Neuron (in vitro differentiated cells): ENCODE data around the gene ZNF536.
"Not testable (repeated sequence)": the region's sequence is repeated elsewhere in the genome, so short reads cannot be mapped to it uniquely, and the experiment has no call there.

Experiments used
- H2AFZ ChIP-seq: one replicate; pipeline ENCODE4 v1.6.1; 2013; ENCODE audit warnings: low read depth, mild to moderate bottlenecking, inconsistent platforms, low read length, moderate library complexity
- H3K27me3 ChIP-seq: one replicate; pipeline ENCODE4 v1.6.1; 2013; ENCODE audit warnings: low read length; ENCODE audit not compliant: insufficient read depth
- H3K36me3 ChIP-seq: one replicate; pipeline ENCODE4 v1.6.1; 2013; ENCODE audit warnings: low read length; ENCODE audit not compliant: insufficient read depth
- H3K4me1 ChIP-seq: one replicate; pipeline ENCODE4 v1.6.1; 2013; ENCODE audit warnings: low read length; ENCODE audit not compliant: insufficient read depth
- H3K4me3 ChIP-seq: 2 replicates; pipeline ENCODE4 v1.5.1; 2013; ENCODE audit warnings: mild to moderate bottlenecking, low read length, moderate library complexity
- H3K9me3 ChIP-seq: one replicate; pipeline ENCODE4 v1.6.1; 2013; ENCODE audit warnings: low read length

The ZNF536 gene

DNA sequence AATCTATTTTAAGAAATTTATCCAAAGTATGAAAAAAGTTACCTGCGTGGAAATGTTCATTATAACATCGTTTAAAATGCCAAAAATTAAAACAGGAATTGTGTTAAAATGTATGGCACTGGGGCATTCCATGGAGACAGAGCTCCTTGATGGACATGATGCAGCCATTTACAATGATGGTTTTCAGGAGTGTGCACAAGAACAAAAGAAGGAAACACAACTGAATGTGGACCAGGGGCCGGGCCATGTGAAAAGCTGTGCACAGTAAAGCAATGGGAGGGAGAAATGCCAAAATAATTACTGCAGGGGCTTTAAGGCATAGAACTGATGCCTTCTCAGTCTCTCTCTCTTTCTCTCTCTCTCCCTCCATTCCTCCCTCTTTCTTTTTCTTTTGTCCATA, 115.0 kb downstream of the ZNF536 start:
- H3K4me1 ChIP-seq, result peaks cover 41% of the 10 kb centered on the region
- no peaks in the 10 kb centered on the region for H3K9me3 ChIP-seq
- H2AFZ ChIP-seq, result no peak overlapping the region

GRCh38 chr19:30488191-30488590, 116.0 kb downstream of the ZNF536 start:
- H3K27me3 ChIP-seq, result no peaks in the 10 kb centered on the region
- H3K4me1 ChIP-seq, result peaks cover 46% of the 10 kb centered on the region
- H3K4me3 ChIP-seq, result no peak overlapping the region
- H3K36me3 ChIP-seq, result peaks cover 2% of the 10 kb centered on the region
- H3K9me3 ChIP-seq, result no peaks in the 10 kb centered on the region
- no peak overlapping the region for H2AFZ ChIP-seq

More for the DNA sequence above, 115.0 kb downstream of the ZNF536 start:
- Histone ChIP-seq H3K36me3 (peaks cover 8% of the 10 kb centered on the region), H3K27me3 (no peaks in the 10 kb centered on the region), H3K4me3 (no peak overlapping the region)

DNA sequence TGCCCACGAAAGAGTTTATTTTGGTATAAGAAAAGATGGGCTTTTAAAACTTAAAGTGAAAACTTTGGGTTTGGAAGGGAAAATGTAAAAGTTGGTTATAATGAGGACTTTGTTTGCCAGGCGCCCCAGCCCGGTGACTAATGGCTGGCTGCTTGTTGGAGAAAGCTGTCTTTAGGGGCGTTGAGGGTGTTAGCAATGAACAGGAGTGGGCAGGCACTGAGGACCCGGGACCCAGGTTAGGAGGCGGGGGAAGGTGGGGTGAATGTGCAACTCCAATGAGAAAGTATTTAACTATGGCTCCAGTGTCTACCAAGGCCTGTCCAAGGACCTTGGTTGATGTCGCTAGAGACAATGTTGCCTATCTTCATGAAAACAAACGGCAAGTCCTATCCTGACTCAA, 118.6 kb downstream of the ZNF536 start:
- Histone ChIP-seq H3K4me3 (no peak overlapping the region), H3K36me3 (peaks cover 5% of the 10 kb centered on the region), H2AFZ (no peak overlapping the region), H3K27me3 (no peaks in the 10 kb centered on the region), H3K4me1 (peaks cover 46% of the 10 kb centered on the region), H3K9me3 (no peaks in the 10 kb centered on the region)

DNA sequence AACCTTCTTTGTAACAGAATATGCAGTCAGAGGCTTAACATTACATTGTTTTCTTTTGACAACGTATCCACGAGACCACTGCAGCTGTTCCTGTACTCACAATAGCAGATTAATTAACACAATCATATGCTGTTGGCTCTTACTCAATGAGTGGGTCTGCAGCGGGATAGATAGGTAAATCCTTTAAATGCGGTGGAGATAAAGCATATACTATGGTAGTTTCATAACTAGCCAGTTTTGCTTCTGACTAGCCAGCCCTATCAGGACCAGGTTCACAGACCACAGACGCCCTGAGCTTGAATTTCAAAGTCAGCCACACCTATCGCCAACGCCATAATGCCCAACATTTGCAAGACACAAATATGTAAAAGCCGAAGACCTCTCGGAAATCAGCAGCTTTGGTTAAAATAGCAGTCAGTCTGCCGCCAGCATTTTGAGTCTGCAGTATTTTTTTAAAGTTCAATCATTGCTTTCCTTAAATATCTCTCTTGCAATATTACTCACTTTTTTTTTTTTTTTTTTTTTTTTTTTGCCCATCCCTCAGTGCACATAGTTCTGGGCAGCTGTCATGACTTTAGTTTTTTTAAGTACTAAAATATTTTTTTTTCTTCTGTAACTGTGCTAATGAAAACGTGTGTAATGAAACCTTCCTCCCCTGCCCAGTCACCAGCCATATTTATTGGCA, 120.5 kb downstream of the ZNF536 start:
- Histone ChIP-seq H3K27me3 (no peaks in the 10 kb centered on the region), H3K36me3 (peaks cover 5% of the 10 kb centered on the region), H3K4me3 (no peak overlapping the region), H3K9me3 (no peaks in the 10 kb centered on the region), H2AFZ (no peak overlapping the region), H3K4me1 (peaks cover 45% of the 10 kb centered on the region)

GRCh38 chr19:30497034-30497433, 124.8 kb downstream of the ZNF536 start:
- H3K4me1 ChIP-seq, result peaks cover 24% of the 10 kb centered on the region
- no peaks in the 10 kb centered on the region for H3K27me3 ChIP-seq
- peaks cover 5% of the 10 kb centered on the region for H3K36me3 ChIP-seq
- no peak overlapping the region for H2AFZ ChIP-seq
- no peaks in the 10 kb centered on the region for H3K9me3 ChIP-seq
- no peak overlapping the region for H3K4me3 ChIP-seq

GRCh38 chr19:30498085-30498484, 125.9 kb downstream of the ZNF536 start:
- not testable (repeated sequence) for H3K4me3 ChIP-seq, H3K36me3 ChIP-seq, H2AFZ ChIP-seq, H3K9me3 ChIP-seq, H3K27me3 ChIP-seq
- peaks cover 17% of the 10 kb centered on the region for H3K4me1 ChIP-seq

DNA sequence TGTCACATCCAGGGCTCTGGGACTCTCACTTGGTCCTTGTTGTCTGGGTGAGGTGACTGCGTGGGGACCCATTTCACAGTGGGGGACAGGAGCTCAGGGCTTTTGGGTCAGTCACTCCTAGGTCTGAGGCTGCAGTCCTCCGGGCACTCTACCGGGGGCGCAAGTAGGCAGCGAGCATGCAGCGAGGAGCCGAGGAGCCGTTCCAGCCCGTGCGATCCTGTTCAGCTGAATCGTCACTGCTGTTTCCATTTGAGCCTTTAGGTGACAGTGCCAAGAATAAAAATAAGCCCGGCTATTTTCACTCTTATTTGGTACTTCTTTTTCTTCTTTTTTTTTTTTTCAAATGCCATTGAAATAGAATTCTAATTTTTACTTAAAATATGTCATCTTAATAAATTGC, 126.5 kb downstream of the ZNF536 start:
- Histone ChIP-seq H3K4me1 (peaks cover 17% of the 10 kb centered on the region), H3K36me3 (peaks cover 5% of the 10 kb centered on the region), H3K4me3 (no peak overlapping the region), H3K9me3 (no peaks in the 10 kb centered on the region), H2AFZ (no peak overlapping the region), H3K27me3 (no peaks in the 10 kb centered on the region)

- H3K4me3 ChIP-seq, result no peak overlapping the region
- peaks cover 8% of the 10 kb centered on the region for H3K4me1 ChIP-seq
- H2AFZ ChIP-seq, result no peak overlapping the region
- no peaks in the 10 kb centered on the region for H3K9me3 ChIP-seq
- H3K36me3 ChIP-seq, result peaks cover 2% of the 10 kb centered on the region
- H3K27me3 ChIP-seq, result no peaks in the 10 kb centered on the region
Observed at GRCh38 chr19:30504272-30504671, 132.1 kb downstream of the ZNF536 start.

DNA sequence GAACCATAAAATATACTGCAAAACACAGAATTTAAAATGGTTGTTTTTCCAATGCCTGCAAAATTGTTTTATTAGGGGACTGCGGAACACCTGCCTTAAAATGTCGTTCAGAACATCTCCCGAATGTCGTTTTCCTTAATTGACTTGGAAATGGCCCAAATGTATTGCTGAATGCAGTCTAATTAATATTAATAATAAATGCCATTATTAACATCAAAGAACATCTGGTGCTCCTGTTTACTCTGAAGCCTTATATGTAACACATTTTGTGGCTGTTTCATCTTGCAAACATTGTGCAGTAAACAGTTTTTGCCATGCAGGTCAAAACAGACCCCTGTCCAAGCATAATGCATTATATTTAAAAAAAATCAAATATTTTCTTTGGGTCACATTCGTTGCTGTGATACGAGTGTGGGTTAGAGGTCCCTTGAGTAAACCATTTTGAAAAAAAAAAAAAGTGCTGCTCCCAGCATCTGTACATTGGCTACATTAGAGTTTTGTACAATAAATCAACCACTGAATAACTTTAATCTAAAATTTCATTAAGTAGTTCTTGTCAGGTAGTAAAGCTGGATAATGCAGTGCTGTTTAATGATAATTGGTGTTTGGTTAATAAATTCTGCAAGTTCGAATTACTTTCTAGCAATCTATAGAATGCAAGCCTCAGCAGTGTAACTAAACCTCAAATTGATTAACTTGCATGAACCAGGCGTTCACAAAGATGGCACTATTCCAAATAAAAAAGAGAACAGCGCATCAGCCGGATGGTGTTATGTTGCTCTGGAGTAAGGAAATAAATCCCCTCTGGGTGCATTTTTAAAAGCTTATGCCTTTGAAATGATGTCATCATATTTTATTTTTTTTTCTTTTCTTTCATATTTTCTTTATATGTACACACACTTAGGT, 140.2 kb downstream of the ZNF536 start:
- no peaks in the 10 kb centered on the region for H3K27me3 ChIP-seq
- H2AFZ ChIP-seq, result no peak overlapping the region
- no peaks in the 10 kb centered on the region for H3K9me3 ChIP-seq
- H3K36me3 ChIP-seq, result no peaks in the 10 kb centered on the region
- H3K4me1 ChIP-seq, result peaks cover 14% of the 10 kb centered on the region
- no peak overlapping the region for H3K4me3 ChIP-seq

DNA sequence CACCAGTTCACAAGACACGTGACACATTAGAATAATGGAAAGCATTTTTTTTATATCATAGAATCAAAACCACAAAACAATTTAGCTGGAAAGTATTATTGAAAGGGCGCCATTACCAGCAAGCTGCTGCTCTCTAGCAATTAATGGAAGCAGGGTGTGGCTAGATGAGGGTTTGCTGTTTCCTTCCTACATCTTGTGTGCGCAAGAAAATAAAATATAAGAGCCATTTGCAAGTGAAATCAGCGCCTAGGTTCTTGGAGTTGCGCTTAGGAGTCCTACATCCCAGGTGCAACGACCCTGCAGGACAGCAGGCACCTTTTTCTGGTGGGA, 140.9 kb downstream of the ZNF536 start:
- Histone ChIP-seq H2AFZ (no peak overlapping the region), H3K9me3 (no peaks in the 10 kb centered on the region), H3K36me3 (no peaks in the 10 kb centered on the region), H3K4me3 (no peak overlapping the region), H3K4me1 (peaks cover 14% of the 10 kb centered on the region), H3K27me3 (no peaks in the 10 kb centered on the region)

DNA sequence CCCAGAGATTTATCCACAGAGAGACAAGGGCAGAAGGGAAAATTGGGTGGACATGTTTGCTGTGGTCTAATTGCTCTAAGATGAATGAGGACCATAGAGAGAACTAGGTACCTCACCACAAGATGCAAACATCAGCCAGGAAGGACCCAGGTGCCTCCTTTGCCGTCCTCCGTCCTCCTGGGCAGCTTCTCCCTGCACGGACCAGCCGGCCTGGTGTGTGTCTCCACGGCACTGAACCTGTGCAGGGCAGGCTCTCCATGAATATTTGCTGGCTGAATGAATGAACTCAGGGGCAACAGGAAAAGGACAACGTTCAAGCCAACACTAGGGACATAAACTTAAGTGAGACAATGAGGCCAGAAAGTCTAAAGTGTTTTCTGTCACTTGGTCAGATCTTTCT, 143.9 kb downstream of the ZNF536 start:
- H3K9me3 ChIP-seq, result no peaks in the 10 kb centered on the region

DNA sequence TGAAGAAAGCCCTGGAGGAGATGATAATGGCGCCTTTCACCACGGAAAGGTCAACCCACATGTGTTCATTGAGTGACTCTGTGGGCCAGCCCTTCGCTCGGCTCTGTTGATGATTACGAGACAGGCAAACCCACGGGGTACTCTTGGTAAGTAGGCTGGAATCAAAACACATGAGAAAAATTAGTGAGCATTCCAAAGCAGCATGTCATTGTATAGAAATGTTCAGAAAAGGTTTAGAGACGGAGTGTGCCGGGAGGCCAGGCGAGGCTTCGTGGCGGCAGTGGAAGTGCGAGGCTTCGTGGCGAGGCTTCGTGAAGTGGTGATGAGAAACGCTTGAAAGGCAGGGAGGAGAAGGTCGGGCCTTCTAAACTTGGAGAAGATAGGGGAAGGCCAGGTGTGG, 144.3 kb downstream of the ZNF536 start:
- no peak overlapping the region for H2AFZ ChIP-seq
- H3K4me1 ChIP-seq, result peaks cover 8% of the 10 kb centered on the region
- H3K4me3 ChIP-seq, result no peak overlapping the region
- peaks cover 6% of the 10 kb centered on the region for H3K36me3 ChIP-seq
- H3K9me3 ChIP-seq, result no peaks in the 10 kb centered on the region
- H3K27me3 ChIP-seq, result no peaks in the 10 kb centered on the region

More for the DNA sequence above, 143.9 kb downstream of the ZNF536 start:
- peaks cover 6% of the 10 kb centered on the region for H3K36me3 ChIP-seq
- peaks cover 12% of the 10 kb centered on the region for H3K4me1 ChIP-seq
- no peak overlapping the region for H2AFZ ChIP-seq
- H3K4me3 ChIP-seq, result no peak overlapping the region
- H3K27me3 ChIP-seq, result no peaks in the 10 kb centered on the region

GRCh38 chr19:30518965-30519606, 146.9 kb downstream of the ZNF536 start:
- no peaks in the 10 kb centered on the region for H3K27me3 ChIP-seq
- H3K36me3 ChIP-seq, result peaks cover 6% of the 10 kb centered on the region
- H3K4me3 ChIP-seq, result no peak overlapping the region
- H3K9me3 ChIP-seq, result no peaks in the 10 kb centered on the region
- no peak overlapping the region for H2AFZ ChIP-seq
- no peaks in the 10 kb centered on the region for H3K4me1 ChIP-seq
